Measurements from ENCODE around the gene PPIL3.

The PPIL3 gene

GRCh38 chr2:200851398-200852248 is 37.3 kb downstream of the PPIL3 start:
- peaks cover 68% of the 10 kb centered on the region for H3F3A ChIP-seq (ENCODE audit: insufficient read depth)
- no peak overlapping the region for H3K4me3 ChIP-seq (ENCODE audit: insufficient read depth, low read length, poor library complexity, severe bottlenecking)
- no peak overlapping the region for H3K4me2 ChIP-seq (ENCODE audit: low read depth, low read length, poor library complexity, severe bottlenecking)
- H2AFZ ChIP-seq (ENCODE audit: low read depth, low read length, severe bottlenecking): no peak overlapping the region
- no peaks in the 10 kb centered on the region for H3K9me3 ChIP-seq (ENCODE audit: insufficient read depth, low read length)
- TF ChIP-seq EZH2phosphoT487 (conservative IDR thresholded peaks at IDR 0.05; ENCODE audit: low read length): no peak
- H4K20me1 ChIP-seq (ENCODE audit: low read depth, low read length): peaks cover 5% of the 10 kb centered on the region
- no peak overlapping the region for H3K27ac ChIP-seq (ENCODE audit: low read depth, low read length)
- no peaks in the 10 kb centered on the region for H3K9me2 ChIP-seq (replicated peaks; ENCODE audit: insufficient read depth, low read length)
- no peak overlapping the region for H3K9ac ChIP-seq (ENCODE audit: low read length)
- H3K79me2 ChIP-seq (ENCODE audit: insufficient read depth, low read length): peaks cover 4% of the 10 kb centered on the region; the same call in 1 of the 2 replicates
- no peaks in the 10 kb centered on the region for H3K27me3 ChIP-seq (ENCODE audit: low read length)
- peaks cover 34% of the 10 kb centered on the region for H3K36me3 ChIP-seq (ENCODE audit: low read length)

- Histone ChIP-seq H3K9me2 (replicated peaks; ENCODE audit: insufficient read depth, low read length) (no peaks in the 10 kb centered on the region), H3K27ac (ENCODE audit: low read depth, low read length) (no peak overlapping the region), H3K9me3 (ENCODE audit: insufficient read depth, low read length) (no peaks in the 10 kb centered on the region), H3K27me3 (ENCODE audit: low read length) (no peaks in the 10 kb centered on the region), H3K36me3 (ENCODE audit: low read length) (peaks cover 29% of the 10 kb centered on the region), H3K4me3 (ENCODE audit: insufficient read depth, low read length, poor library complexity, severe bottlenecking) (no peak overlapping the region), H3K9ac (ENCODE audit: low read length) (no peak overlapping the region), H2AFZ (ENCODE audit: low read depth, low read length, severe bottlenecking) (no peak overlapping the region), H3F3A (ENCODE audit: insufficient read depth) (peaks cover 64% of the 10 kb centered on the region), H3K79me2 (ENCODE audit: insufficient read depth, low read length) (no peaks in the 10 kb centered on the region), H3K4me2 (ENCODE audit: low read depth, low read length, poor library complexity, severe bottlenecking) (no peak overlapping the region), H4K20me1 (ENCODE audit: low read depth, low read length) (peaks cover 5% of the 10 kb centered on the region)
- TF ChIP-seq CTCF (IDR thresholded peaks at IDR 0.05; ENCODE audit: insufficient read depth, low read length, poor library complexity, severe bottlenecking) (no peak), EZH2phosphoT487 (conservative IDR thresholded peaks at IDR 0.05; ENCODE audit: low read length) (no peak)
Observed at GRCh38 chr2:200850512-200851256, 38.2 kb downstream of the PPIL3 start.

- TF ChIP-seq EZH2phosphoT487 (conservative IDR thresholded peaks at IDR 0.05; ENCODE audit: low read length) (no peak), CTCF (IDR thresholded peaks at IDR 0.05; ENCODE audit: insufficient read depth, low read length, poor library complexity, severe bottlenecking) (no peak)
- H3K27ac ChIP-seq (ENCODE audit: low read depth, low read length): no peak overlapping the region
- H3K27me3 ChIP-seq (ENCODE audit: low read length): no peaks in the 10 kb centered on the region
- H3K9me2 ChIP-seq (replicated peaks; ENCODE audit: insufficient read depth, low read length): no peaks in the 10 kb centered on the region
- no peak overlapping the region for H3K4me2 ChIP-seq (ENCODE audit: low read depth, low read length, poor library complexity, severe bottlenecking)
- peaks cover 9% of the 10 kb centered on the region for H3K36me3 ChIP-seq (ENCODE audit: low read length)
- no peak overlapping the region for H3K9ac ChIP-seq (ENCODE audit: low read length)
- no peaks in the 10 kb centered on the region for H3K9me3 ChIP-seq (ENCODE audit: insufficient read depth, low read length)
- H4K20me1 ChIP-seq (ENCODE audit: low read depth, low read length): peaks cover 3% of the 10 kb centered on the region; the same call in 1 of the 2 replicates
- no peaks in the 10 kb centered on the region for H3K79me2 ChIP-seq (ENCODE audit: insufficient read depth, low read length)
- no peak overlapping the region for H2AFZ ChIP-seq (ENCODE audit: low read depth, low read length, severe bottlenecking)
- no peak overlapping the region for H3K4me3 ChIP-seq (ENCODE audit: insufficient read depth, low read length, poor library complexity, severe bottlenecking)
- peaks cover 43% of the 10 kb centered on the region for H3F3A ChIP-seq (ENCODE audit: insufficient read depth)
Observed at GRCh38 chr2:200847939-200848338, 40.9 kb downstream of the PPIL3 start.
